8988T (cell line): ENCODE results near the gene FOSB.

ENCODE experiments used
- DNase-seq: peaks from one replicate; pipeline ENCODE4 v3.0.0; 2011

The FOSB gene

GRCh38 chr19:45469132-45469944, 1.5 kb downstream of the FOSB start:
- DNase-seq, result peak; percentile 81

DNA sequence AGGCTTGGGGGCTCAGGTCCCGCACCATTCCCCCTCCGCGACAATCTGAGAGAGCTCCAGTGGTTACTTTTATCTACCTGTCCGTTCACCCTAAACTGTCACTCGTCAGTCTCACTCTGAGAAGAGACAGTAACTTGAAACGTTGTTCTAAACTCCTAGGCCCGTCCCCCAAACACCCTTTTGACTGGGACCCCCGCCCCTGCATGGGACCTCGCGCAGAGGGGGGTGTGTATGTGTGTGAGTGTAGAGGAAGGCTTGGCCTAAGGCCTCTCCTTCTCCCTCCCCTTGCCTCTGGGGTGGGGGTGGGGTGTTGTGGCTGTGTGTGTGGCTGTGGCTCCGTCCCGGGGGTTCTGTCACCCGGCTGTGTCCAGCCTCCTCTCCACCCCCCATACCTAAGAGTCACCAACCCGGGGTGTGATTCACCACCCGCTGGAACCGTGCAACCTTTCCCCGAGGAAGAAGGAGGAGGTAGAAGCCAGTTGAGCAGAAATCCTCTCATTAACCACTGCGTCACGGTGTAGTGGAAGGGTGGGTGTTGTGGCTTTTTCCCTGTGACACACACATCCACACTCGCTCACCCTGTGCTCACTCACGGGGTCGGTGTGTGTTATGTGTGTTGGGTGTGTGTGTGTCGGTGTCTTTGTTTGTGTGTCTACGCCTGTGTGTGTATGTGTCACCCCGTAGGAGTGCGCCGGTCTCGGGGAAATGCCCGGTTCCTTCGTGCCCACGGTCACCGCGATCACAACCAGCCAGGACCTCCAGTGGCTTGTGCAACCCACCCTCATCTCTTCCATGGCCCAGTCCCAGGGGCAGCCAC, 2.4 kb downstream of the FOSB start:
- no peak for DNase-seq

DNA sequence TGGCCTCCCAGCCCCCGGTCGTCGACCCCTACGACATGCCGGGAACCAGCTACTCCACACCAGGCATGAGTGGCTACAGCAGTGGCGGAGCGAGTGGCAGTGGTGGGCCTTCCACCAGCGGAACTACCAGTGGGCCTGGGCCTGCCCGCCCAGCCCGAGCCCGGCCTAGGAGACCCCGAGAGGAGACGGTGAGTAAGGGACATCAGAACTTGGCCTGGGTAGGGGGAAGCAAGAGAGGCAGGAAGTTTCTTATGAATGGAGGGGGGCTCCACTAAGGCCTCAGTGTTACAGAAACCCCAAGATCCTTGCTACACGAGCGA, 2.9 kb downstream of the FOSB start:
- no peak for DNase-seq

DNA sequence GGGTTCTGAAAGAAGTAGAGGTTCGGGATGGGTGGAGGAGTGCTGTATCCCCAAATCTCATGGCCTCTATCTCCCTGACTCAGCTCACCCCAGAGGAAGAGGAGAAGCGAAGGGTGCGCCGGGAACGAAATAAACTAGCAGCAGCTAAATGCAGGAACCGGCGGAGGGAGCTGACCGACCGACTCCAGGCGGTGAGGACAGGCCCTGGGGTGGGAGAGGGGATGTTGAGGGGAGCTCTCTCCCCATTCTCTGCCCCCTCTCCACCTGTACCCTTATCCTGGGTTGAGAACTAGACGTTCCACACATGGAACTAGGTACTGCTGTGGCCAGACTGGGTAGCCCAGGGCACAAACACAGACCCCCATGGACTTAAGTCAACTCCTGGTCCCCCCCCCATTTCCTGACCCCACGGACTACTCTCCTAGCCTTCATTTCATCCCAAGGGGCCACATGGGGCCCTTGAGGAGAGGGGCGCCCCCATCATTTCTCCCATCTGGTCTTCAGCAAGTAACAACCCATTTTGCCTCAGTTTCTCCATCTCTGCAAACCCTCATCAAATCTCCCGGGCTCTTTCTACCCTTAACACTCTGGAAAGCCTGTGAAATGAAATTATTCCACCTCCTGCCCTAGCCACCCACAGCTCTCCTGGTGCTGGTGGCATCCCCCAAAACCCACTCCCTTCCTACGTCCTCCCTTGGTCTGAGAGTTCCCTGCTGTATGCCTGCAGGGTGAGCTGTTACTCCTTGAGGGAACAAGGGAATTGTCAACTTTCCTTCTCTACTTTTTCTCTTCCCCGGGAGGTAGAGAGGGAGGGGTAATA, 3.5 kb downstream of the FOSB start:
- no peak for DNase-seq

DNA sequence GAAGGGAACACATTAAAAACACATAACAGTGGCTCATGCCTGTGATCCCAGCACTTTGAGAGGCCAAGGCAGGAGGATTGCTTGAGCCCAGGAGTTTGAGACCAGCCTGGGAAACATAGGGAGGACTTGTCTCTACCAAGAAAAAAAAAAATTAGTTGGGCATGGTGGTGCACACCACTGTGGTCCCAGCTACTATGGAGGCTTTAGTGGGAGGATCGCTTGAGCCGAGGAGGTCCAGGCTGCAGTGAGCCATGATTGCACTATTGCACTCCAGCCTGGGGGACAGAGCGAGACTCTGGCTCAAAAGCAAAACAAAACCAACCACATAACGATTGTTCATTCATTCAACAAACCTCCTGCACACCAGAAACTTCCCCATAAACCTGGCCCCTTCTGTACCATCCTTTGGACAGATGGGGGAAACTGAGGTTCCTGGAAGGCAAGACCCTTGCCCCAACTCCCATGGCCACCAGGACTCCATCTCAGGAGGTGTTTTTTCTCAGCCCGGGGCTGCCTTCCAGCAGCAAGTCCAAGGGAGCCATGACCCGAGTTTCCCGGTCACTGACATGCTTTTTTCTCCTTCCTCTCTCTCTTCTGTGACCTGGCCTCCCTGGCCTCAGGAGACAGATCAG, 4.3 kb downstream of the FOSB start:
- DNase-seq, result no peak

- DNase-seq, result no peak
Observed at GRCh38 chr19:45472563-45473366, 5.0 kb downstream of the FOSB start.

- no peak for DNase-seq
Observed at GRCh38 chr19:45473367-45473681, 5.5 kb downstream of the FOSB start.

DNA sequence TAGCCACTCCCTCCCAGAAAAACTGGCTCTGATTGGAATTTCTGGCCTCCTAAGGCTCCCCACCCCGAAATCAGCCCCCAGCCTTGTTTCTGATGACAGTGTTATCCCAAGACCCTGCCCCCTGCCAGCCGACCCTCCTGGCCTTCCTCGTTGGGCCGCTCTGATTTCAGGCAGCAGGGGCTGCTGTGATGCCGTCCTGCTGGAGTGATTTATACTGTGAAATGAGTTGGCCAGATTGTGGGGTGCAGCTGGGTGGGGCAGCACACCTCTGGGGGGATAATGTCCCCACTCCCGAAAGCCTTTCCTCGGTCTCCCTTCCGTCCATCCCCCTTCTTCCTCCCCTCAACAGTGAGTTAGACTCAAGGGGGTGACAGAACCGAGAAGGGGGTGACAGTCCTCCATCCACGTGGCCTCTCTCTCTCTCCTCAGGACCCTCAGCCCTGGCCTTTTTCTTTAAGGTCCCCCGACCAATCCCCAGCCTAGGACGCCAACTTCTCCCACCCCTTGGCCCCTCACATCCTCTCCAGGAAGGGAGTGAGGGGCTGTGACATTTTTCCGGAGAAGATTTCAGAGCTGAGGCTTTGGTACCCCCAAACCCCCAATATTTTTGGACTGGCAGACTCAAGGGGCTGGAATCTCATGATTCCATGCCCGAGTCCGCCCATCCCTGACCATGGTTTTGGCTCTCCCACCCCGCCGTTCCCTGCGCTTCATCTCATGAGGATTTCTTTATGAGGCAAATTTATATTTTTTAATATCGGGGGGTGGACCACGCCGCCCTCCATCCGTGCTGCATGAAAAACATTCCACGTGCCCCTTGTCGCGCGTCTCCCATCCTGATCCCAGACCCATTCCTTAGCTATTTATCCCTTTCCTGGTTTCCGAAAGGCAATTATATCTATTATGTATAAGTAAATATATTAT, 6.1 kb downstream of the FOSB start:
- no peak for DNase-seq

GRCh38 chr19:45474606-45475521, 7.1 kb downstream of the FOSB start:
- no peak for DNase-seq

DNA sequence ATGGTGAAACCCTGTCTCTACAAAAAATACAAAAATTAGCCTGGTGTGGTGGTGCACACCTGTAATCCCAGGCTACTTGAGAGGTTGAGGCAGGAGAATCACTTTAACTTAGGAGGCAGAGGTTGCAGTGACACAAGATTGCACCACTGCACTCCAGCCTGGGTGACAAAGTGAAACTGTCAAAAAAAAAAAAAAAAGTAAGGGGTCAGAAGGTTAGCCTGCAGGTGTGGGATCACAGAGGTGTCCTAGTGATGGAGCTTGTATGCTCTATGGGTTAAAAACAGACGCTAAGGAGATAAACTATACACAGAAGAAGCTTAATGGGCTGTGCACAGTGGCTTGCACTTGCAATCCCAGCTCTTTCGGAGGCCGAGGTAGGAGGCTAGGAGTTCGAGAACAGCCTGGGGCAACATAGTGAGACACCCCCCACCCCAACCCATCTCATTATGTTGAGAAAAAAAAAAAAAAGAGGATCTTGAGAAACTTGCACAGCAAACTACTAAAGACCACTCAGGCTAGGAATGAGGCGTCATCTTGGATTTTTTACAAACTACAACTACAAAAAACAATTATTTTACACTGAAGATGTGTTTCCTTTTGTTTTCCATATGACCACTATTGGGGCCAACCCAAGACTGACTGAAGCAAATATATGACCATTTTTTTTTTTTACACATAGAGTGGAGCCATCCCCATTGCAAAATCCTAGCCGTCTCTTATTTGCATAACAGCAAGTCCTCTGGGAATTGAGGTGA, 7.9 kb downstream of the FOSB start:
- no peak for DNase-seq

- DNase-seq, result no peak
Observed at GRCh38 chr19:45476304-45476703, 8.5 kb downstream of the FOSB start.

DNA sequence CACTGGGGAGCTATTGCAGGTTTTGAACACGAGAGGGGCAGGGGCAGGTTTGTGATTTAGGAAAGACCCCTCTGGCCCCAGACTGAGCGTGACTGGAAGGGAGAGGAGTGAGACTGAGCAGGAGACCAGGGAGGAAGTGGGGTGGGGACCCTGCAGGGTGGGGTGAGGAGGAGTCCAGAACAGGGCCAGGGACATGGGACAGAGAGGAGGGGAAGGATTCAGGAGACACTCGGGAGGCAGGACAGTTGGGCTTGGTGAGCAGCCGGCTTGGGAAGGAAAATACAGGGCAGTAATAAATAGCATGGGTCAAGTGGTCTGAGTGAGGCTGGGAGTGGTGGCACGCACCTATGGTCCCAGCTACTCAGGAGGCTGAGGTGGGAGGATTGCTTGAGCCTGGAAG, 9.4 kb downstream of the FOSB start:
- no peak for DNase-seq

GRCh38 chr19:45477713-45478453, 10.1 kb downstream of the FOSB start:
- no peak for DNase-seq

DNA sequence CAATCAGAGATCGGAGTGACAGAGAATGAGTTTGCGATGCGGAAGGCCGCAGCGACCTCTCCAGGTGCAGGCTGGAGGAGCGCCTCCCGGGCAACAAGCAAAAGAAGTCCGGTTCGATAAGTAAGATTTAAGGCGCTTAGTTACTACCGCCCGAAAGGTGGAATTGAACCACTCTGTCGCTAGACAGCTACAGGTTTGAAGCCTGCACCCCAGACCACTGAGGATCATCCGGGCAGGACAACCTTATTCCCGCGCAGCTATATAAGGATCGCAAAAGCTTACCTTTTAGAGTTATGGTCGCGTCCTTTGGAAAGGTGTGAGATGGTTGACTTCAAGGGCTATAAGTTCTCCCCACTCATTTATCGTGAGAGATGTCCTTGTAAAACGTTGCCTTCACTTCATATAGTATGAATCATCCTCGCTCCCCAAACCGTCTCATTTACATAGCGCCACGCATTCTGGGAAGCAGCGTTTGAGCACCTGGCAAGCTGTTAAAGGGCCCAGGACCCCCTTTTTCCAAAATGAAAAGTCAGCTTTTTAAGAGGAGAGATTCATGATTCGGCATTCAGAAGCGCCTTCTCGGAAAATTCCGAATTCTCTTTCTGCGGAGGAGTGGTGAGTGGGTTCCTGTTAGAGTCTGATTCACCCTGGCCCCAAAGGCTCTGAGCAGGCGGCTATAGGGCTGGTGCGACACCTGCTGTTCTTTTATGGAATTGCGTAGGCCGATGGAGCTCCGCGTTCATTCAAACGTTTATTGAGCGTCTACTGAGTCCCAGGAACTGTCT, 10.8 kb downstream of the FOSB start:
- no peak for DNase-seq

DNA sequence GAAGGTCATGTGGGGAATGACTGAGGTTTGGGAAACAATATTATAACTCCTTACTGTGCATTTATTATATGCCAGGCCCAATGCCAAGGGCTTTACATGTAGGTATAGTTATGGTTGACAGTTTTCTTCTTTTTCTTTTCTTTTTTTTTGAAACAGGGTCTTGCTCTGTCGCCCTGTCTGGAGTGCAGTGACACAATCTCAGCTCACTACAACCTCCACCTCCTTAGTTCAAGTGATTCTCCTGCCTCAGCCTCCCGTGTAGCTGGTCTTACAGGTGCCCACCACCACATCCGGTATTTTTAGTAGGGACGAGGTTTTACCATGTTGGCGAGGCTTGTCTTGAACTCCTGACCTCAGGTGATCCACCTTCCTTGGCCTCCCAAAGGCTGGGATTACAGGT, 15.2 kb downstream of the FOSB start:
- DNase-seq, result no peak

DNA sequence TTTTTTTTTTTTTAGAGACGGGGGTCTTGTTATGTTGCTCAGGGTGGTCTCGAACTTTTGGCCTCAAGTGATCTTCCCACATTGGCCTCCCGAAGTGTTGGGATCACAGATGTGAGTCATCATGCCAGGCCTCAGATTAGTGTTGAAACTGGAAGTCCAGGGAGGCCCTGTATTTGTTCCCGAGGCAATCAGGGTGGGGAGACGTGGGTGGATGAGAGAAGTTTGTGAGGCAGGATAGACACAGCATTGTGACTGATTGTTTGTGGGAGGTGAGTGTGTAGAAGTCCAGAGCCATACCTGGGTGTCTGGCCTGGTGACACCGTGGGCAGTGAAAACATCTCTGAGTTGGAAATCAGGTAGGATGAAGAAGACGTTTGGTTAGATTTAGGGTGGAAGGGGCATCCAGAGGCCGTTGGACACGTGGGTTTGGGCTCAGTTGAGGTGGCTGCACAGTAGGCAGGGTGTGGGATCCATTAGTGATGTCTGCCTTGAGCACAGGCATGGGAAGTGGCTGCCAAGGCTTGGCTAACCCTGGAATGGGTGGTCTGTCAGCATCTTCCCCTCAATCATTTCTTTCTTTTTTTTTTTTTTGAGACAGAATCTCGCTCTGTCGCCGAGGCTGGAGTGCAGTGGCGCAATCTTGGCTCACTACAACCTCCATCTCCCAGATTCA, 16.6 kb downstream of the FOSB start:
- no peak for DNase-seq
